NCI-H1436 (cell line): ENCODE data around the gene C1QTNF9.
"Not testable (repeated sequence)": the region's sequence is repeated elsewhere in the genome, so short reads cannot be mapped to it uniquely, and the experiment has no call there.

Experiments used
- DNase-seq: peaks from one replicate; lab custom pipeline; 2025; lab: John Stamatoyannopoulos, UW

Gene C1QTNF9

DNA sequence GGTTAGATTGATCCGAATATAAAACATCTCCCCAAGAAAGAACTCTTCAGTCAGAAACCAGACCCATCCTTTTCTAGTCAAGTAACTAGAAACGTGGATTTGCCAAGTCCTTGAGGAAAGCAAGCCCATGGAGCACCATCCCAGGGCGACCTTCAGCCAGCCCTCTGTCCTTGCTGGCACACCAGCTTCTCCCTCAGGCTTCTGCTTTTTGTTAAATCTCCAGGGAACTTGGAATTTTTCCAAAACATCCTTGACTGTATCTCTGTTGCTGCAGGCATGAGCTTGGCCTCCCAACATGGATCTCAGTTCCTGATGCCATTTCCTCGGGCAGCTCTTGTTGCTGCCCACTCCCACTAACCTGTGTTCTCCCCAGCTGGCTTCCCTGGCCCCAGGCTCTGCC lies 27.1 kb upstream of the C1QTNF9 start:
- no peak for DNase-seq

GRCh38 chr13:24284889-24285565 lies 24.4 kb upstream of the C1QTNF9 start:
- no peak for DNase-seq

DNA sequence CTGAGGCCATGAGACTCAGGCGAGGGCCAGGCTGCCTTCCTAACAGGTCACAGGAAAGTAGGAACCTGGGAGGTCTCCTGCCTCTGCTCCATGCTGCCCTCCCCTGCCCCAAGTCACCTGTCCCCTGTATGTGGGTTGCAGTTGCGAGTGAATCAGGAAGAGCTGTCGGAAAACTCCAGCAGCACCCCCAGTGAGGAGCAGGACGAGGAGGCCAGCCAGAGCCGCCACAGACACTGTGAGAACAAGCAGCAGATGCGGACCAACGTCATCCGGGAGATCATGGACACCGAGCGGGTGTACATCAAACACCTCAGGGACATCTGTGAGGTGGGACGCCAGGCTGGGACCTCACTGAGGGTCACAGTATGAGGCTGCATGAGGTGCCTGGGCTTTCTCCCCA lies 22.8 kb upstream of the C1QTNF9 start:
- no peak for DNase-seq

GRCh38 chr13:24287748-24288287 lies 21.6 kb upstream of the C1QTNF9 start:
- no peak for DNase-seq

- DNase-seq, result no peak
Measured at GRCh38 chr13:24288870-24289269, 20.5 kb upstream of the C1QTNF9 start.

DNA sequence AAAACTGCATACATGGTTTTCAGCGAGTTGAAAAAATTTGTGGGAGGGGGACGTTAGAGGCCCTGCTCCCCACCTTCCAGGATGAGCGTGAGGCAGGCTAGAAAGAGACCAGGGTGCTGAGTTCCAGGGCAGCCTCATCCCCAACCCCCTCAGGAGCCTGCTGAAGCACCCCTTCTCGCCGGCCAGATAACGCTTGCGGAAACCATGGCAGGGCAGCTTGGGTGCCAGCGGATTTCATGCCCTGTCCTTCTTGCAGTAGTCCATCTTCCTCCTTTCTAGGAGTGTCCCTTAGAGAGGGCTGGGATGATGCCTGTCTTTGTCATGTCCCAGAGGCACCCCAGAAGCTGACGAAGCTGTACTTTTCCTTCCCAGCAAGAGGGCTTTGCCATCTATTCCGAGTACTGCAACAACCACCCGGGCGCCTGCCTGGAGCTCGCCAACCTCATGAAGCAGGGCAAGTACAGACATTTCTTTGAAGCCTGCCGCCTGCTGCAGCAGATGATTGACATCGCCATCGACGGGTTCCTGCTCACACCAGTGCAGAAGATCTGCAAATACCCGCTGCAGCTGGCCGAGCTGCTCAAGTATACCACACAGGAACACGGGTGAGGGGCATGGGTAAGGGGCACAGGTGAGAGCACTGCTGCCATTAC lies 19.0 kb upstream of the C1QTNF9 start:
- DNase-seq, result no peak

DNA sequence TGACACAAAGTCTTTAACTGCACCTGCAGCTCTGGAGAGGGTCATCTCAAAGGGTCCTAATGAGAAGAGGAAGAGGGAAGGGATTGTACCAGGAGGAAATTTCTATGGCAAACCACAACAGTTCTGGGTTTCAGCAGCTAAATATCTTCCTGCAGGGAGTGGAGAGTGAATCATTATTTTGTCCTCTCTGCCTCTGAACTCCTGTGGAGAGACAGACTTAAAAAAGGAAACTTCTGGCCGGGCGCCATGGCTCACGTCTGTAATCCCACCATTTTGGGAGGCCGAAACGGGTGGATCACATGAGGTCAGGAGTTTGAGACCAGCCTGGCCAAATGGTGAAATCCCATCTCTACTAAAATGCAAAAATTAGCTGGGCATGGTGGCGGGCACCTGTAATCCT lies 16.9 kb upstream of the C1QTNF9 start:
- no peak for DNase-seq

GRCh38 chr13:24293746-24294145 lies 15.6 kb upstream of the C1QTNF9 start:
- no peak for DNase-seq

DNA sequence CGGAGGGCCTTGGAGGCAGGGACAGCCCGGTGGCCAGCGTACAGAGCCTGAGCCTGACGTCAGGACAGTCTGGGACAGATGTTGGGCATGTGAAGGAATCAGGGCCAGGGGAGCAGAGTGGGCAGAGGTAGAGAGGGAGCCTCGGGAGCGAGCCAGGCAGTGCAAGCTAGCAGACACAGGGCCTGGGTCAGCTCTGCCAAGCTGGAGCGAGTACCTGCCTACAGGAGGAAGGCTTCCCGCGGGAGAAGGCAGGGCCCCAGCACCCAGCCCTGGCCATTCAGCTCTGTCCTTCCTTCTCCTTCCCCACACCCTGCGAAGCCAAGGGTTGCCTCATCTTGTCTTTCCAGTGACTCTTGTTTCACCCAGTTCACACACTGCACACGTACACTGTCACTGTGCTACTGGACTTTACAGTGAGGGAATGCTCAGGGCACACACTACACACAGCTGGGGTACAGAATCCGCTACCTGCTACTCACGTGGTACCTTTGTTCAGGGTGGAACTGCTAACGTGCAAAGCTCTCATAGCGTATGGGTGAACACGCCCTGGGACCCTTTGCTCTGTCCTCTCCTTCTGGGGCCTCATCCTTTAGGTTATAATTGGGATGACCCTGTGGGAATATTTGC lies 9.8 kb upstream of the C1QTNF9 start:
- DNase-seq, result no peak

DNA sequence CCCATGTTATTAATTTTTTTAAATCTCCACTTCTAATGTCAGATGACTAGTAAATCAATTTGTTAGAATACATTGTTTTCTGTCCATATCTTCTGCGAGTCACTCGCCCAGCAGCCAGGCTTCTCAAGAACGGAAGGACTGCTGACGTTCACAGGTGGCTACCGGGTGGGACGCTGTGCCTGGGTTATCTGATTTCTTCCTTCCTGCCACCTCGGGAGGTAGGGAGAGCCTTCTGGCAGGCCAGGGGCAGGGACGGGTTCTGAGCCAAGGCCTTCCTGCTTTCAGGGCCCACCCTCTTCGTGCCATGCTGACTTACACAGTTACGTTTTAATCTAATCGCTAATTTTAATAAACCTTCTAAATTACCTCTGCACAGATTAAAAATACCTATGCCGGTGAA lies 7.9 kb upstream of the C1QTNF9 start:
- DNase-seq, result no peak

DNA sequence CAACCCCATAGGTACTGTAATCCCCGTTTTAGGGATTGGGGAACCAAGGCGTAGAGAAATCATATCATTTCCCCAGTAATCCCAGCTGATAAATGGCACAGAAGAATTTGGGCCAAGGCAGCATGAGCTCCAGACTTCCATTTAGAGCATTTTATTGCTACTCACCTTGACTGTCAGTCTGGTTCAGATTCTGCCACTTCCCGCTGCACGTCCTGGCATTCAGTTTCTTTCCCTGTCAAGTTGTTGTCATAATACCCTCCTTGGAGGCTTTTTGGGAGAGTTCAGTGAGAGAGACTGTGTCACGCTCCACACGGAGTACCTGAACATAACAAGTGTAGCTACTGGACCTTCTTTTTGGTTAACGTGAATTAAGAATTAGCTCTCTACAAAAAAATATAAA lies 7.5 kb upstream of the C1QTNF9 start:
- DNase-seq, result no peak

- no peak for DNase-seq
Measured at GRCh38 chr13:24304620-24305019, 4.8 kb upstream of the C1QTNF9 start.

- DNase-seq, result no peak
Measured at GRCh38 chr13:24306632-24307031, 2.7 kb upstream of the C1QTNF9 start.

DNA sequence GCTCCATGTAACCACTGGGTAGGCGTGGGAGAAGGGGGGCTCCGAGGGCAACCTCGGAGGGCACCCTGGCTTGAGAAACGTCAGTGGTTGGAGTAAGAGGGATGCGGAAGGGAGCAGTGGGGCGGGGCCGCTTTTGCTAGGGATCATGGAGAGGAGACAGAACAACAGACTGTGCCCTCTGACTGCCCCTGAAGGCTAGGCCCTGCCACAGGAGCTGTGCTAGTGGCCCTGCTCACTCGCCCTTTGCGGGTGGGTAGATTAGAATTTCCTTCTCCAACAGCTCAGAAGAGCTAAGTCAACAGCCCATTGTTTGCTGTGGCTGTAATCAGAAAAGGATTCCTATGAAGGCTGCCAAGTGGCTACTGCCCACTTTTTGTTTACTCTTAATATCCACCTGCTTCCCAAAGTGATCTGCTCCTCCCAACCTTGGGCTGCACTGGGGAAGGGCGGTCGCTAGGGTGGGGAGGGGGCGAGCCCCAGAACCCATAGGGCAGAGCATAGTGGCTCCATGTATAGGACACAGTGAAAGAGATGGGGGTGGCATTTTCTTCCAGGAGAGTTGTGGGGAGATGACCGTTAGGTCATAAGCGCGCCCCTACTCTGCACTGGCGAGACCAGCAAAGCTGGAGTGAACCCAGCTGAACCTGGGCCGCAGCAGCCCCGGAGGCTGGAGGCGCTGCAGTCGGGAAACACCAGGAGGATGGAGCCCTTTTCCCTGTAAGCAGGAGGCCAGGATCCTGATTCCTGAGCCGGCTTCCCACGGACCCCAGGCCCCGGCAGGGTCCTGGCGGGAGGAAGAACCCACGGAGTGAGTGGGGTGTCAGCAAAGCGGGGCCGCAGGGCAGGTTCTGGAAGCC lies 1.9 kb upstream of the C1QTNF9 start:
- no peak for DNase-seq

GRCh38 chr13:24308068-24308445 lies 1.3 kb upstream of the C1QTNF9 start:
- DNase-seq, result no peak

GRCh38 chr13:24308488-24309020 lies 826 bp upstream of the C1QTNF9 start:
- DNase-seq, result no peak

- DNase-seq, result no peak
Measured at GRCh38 chr13:24313439-24313838, 4.1 kb downstream of the C1QTNF9 start.

DNA sequence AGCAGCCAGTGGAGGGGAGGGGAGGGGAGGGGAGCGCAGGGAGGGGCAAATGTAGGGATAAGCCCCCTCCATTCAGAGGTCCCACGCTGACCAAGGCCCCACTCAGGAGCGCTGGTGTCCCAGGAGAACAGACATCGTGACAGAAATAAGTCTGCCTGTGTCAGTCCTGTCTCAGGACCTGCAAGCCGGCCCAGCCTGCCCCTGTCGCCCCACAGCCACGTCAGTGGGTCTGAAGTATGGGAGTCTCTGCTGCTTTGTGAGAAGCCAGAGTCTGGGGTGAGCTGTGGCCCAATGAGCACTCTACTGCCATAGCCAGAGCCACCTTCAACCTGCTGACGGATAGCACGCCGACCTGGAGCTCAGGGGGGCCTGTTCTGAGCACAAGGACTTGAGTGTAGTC lies 8.5 kb downstream of the C1QTNF9 start:
- not testable (repeated sequence) for DNase-seq

- DNase-seq, result not testable (repeated sequence)
Measured at GRCh38 chr13:24318878-24319277, 9.5 kb downstream of the C1QTNF9 start.

GRCh38 chr13:24319641-24320040 lies 10.3 kb downstream of the C1QTNF9 start:
- not testable (repeated sequence) for DNase-seq

GRCh38 chr13:24321416-24321815 lies 12.0 kb downstream of the C1QTNF9 start:
- not testable (repeated sequence) for DNase-seq

- not testable (repeated sequence) for DNase-seq
Measured at GRCh38 chr13:24322470-24322869, 13.1 kb downstream of the C1QTNF9 start.
